Adrenal gland (tissue), 5 donors: ENCODE results near the gene ASTN2.

ENCODE experiments used
- CTCF ChIP-seq, 6 experiments: fragments of 450-650 bp in 4 of 6; fragments of 200-600 bp in 2 of 6; sonication (generic) in 1 of 6; IDR thresholded peaks; 1 replicate in 5 of 6; 2 replicates in 1 of 6; pipeline versions ENCODE4 v1.5.1 to v1.8.0; 2016 to 2021; ENCODE audit warnings: antibody characterized with exemption in 6 of 6, mild to moderate bottlenecking in 2 of 6, moderate library complexity in 1 of 6
- POLR2A ChIP-seq, 2 donors: fragments of 450-650 bp; IDR thresholded peaks; one replicate each; pipeline ENCODE4 v1.6.1; 2017; ENCODE audit warnings: antibody characterized with exemption in 2 of 2, mild to moderate bottlenecking in 2 of 2, moderate library complexity in 1 of 2
- donor health status: DM: no; HTN: no; CAD: no.

GRCh38 chr9:116694785-116695291 lies 720.0 kb downstream of the ASTN2 start:
- TF ChIP-seq CTCF (IDR thresholded peaks at IDR 0.05) (no peak), POLR2A (IDR thresholded peaks at IDR 0.05) (no peak)
